NCI-H345 treated with DMSO at 0.1 percent for 48 hours (cell line): ENCODE results near the gene HEBP2.
"Not testable (repeated sequence)": the region's sequence is repeated elsewhere in the genome, so short reads cannot be mapped to it uniquely, and the experiment has no call there.

ENCODE experiments used
- DNase-seq: peaks from one replicate; lab custom pipeline; 2025; ENCODE audit not compliant: unreplicated experiment; lab: John Stamatoyannopoulos, UW

The HEBP2 gene

GRCh38 chr6:138403801-138404665, at the start of gene HEBP2:
TSS of gene HEBP2 (plus strand) at chr6:138404223. CDS start at chr6:138404496, 273 bp downstream.
- peak; percentile 88 for DNase-seq

- DNase-seq, result no peak
These were observed 46.1 kb upstream of the HEBP2 start for GRCh38 chr6:138357928-138358327.

GRCh38 chr6:138368684-138369083, 35.3 kb upstream of the HEBP2 start:
- DNase-seq, result not testable (repeated sequence)

GRCh38 chr6:138370631-138371451, 33.2 kb upstream of the HEBP2 start:
- no peak for DNase-seq

GRCh38 chr6:138371452-138371711, 32.6 kb upstream of the HEBP2 start:
- DNase-seq, result no peak

GRCh38 chr6:138371720-138372119, 32.3 kb upstream of the HEBP2 start:
- DNase-seq, result no peak

- no peak for DNase-seq
These were observed 31.1 kb upstream of the HEBP2 start for GRCh38 chr6:138372711-138373463.

GRCh38 chr6:138374230-138374629, 29.8 kb upstream of the HEBP2 start:
- no peak for DNase-seq

GRCh38 chr6:138374815-138375214, 29.2 kb upstream of the HEBP2 start:
- no peak for DNase-seq

GRCh38 chr6:138377042-138377441, 27.0 kb upstream of the HEBP2 start:
- no peak for DNase-seq

GRCh38 chr6:138377844-138378243, 26.2 kb upstream of the HEBP2 start, which contains the start of gene SMIM28:
TSS of gene SMIM28 (plus strand) at chr6:138377905. CDS start at chr6:138378073, 168 bp downstream.
- DNase-seq, result peak; percentile 17

- DNase-seq, result no peak
These were observed 25.6 kb upstream of the HEBP2 start for GRCh38 chr6:138378463-138378862.

GRCh38 chr6:138382498-138383265, 21.3 kb upstream of the HEBP2 start:
- no peak for DNase-seq

- DNase-seq, result no peak
These were observed 20.2 kb upstream of the HEBP2 start for GRCh38 chr6:138383776-138384175.

GRCh38 chr6:138386897-138387296, 17.1 kb upstream of the HEBP2 start:
- DNase-seq, result no peak

- peak; percentile 54 for DNase-seq
These were observed 16.2 kb upstream of the HEBP2 start for GRCh38 chr6:138387577-138388368.

- DNase-seq, result no peak
These were observed 14.5 kb upstream of the HEBP2 start for GRCh38 chr6:138389551-138389950.

- no peak for DNase-seq
These were observed 9.9 kb upstream of the HEBP2 start for GRCh38 chr6:138393871-138394783.

GRCh38 chr6:138396709-138397108, 7.3 kb upstream of the HEBP2 start:
- DNase-seq, result no peak
